Rectal smooth muscle tissue (tissue), 1 donor: ENCODE measurements around the gene CDH15.

Experiments used
- H3K27ac ChIP-seq: one replicate; pipeline ENCODE4 v1.7.0; 2013; ENCODE audit warnings: low read depth, low read length, inconsistent platforms
- H3K27me3 ChIP-seq: one replicate; pipeline ENCODE4 v1.7.0; 2013; ENCODE audit warnings: low read length; ENCODE audit not compliant: control insufficient read depth, insufficient read depth
- H3K36me3 ChIP-seq: one replicate; pipeline ENCODE4 v1.7.0; 2013; ENCODE audit warnings: low read length; ENCODE audit not compliant: control insufficient read depth, insufficient read depth
- H3K4me1 ChIP-seq: one replicate; pipeline ENCODE4 v1.7.0; 2013; ENCODE audit warnings: low read length; ENCODE audit not compliant: control insufficient read depth, insufficient read depth
- H3K4me3 ChIP-seq: one replicate; pipeline ENCODE4 v1.7.0; 2013; ENCODE audit warnings: low read length
- H3K9ac ChIP-seq: one replicate; pipeline ENCODE4 v1.7.0; 2013; ENCODE audit warnings: low read length

CDH15 gene

GRCh38 chr16:89135166-89135565, 36.4 kb upstream of the CDH15 start:
- H3K27ac ChIP-seq = no peak overlapping the region
- H3K9ac ChIP-seq = no peak overlapping the region
- H3K36me3 ChIP-seq = peaks cover 18% of the 10 kb centered on the region
- H3K4me3 ChIP-seq = no peak overlapping the region
- no peaks in the 10 kb centered on the region for H3K4me1 ChIP-seq
- H3K27me3 ChIP-seq = no peaks in the 10 kb centered on the region

GRCh38 chr16:89135971-89136765, 35.4 kb upstream of the CDH15 start:
- no peaks in the 10 kb centered on the region for H3K4me1 ChIP-seq
- H3K36me3 ChIP-seq = peaks cover 23% of the 10 kb centered on the region
- H3K27me3 ChIP-seq = no peaks in the 10 kb centered on the region

GRCh38 chr16:89136931-89137330, 34.6 kb upstream of the CDH15 start:
- H3K9ac ChIP-seq = no peak overlapping the region
- no peak overlapping the region for H3K4me3 ChIP-seq
- peaks cover 26% of the 10 kb centered on the region for H3K36me3 ChIP-seq
- no peak overlapping the region for H3K27ac ChIP-seq
- H3K4me1 ChIP-seq = no peaks in the 10 kb centered on the region
- H3K27me3 ChIP-seq = no peaks in the 10 kb centered on the region

More at GRCh38 chr16:89135971-89136765, 35.4 kb upstream of the CDH15 start:
- Histone ChIP-seq H3K4me3 (no peak overlapping the region), H3K27ac (no peak overlapping the region), H3K9ac (no peak overlapping the region)

- no peaks in the 10 kb centered on the region for H3K4me1 ChIP-seq
- no peak overlapping the region for H3K27ac ChIP-seq
- H3K36me3 ChIP-seq = peaks cover 26% of the 10 kb centered on the region
- no peak overlapping the region for H3K9ac ChIP-seq
- H3K4me3 ChIP-seq = no peak overlapping the region
- no peaks in the 10 kb centered on the region for H3K27me3 ChIP-seq
Observed at GRCh38 chr16:89137666-89138512, 33.7 kb upstream of the CDH15 start.

- Histone ChIP-seq H3K36me3 (peaks cover 21% of the 10 kb centered on the region), H3K9ac (no peak overlapping the region), H3K27me3 (no peaks in the 10 kb centered on the region), H3K27ac (no peak overlapping the region), H3K4me1 (no peaks in the 10 kb centered on the region), H3K4me3 (no peak overlapping the region)
Observed at GRCh38 chr16:89138513-89138795, 33.1 kb upstream of the CDH15 start.

DNA sequence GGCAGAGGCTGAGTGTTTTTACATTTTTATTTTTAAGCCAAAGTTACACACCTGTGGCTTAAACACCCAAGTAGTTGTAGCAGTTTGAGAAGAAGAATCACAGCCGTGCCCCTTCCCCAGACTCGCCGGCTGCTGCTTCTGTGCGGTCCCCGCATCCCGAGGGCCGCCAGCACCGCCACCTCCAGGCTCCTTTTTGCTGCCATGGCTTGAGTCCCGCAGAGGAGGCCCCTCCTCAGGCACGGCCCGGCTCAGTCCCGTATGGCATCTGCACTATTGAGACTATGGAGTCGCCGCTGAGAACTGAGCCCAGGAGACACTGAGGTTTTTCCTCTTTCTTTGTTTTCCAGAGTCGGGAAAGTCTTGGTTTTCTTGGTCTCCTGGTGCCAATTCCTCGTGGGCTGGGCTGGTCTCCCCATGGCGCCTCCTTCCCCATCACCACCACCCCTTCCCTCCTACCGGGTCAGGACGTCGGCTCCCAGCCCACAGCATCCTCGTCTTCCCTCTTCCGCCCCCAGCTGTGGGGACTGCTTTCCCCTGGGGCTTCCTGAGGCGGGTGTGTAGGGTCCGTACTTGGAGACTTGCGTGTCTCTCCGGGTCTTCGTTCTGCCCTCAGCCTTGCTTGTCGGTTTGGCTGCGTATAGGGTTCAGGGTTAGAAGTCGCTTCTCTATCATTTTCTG, 32.6 kb upstream of the CDH15 start:
- no peak overlapping the region for H3K9ac ChIP-seq
- no peak overlapping the region for H3K27ac ChIP-seq
- H3K27me3 ChIP-seq = no peaks in the 10 kb centered on the region
- peaks cover 16% of the 10 kb centered on the region for H3K36me3 ChIP-seq
- no peak overlapping the region for H3K4me3 ChIP-seq
- no peaks in the 10 kb centered on the region for H3K4me1 ChIP-seq

- Histone ChIP-seq H3K4me3 (no peak overlapping the region), H3K36me3 (peaks cover 16% of the 10 kb centered on the region), H3K27ac (no peak overlapping the region), H3K27me3 (no peaks in the 10 kb centered on the region), H3K9ac (no peak overlapping the region), H3K4me1 (no peaks in the 10 kb centered on the region)
Observed at GRCh38 chr16:89139907-89140361, 31.6 kb upstream of the CDH15 start.

- Histone ChIP-seq H3K4me1 (no peaks in the 10 kb centered on the region), H3K27ac (no peak overlapping the region), H3K36me3 (peaks cover 18% of the 10 kb centered on the region), H3K4me3 (no peak overlapping the region), H3K27me3 (no peaks in the 10 kb centered on the region), H3K9ac (no peak overlapping the region)
Observed at GRCh38 chr16:89140401-89140800, 31.1 kb upstream of the CDH15 start.

DNA sequence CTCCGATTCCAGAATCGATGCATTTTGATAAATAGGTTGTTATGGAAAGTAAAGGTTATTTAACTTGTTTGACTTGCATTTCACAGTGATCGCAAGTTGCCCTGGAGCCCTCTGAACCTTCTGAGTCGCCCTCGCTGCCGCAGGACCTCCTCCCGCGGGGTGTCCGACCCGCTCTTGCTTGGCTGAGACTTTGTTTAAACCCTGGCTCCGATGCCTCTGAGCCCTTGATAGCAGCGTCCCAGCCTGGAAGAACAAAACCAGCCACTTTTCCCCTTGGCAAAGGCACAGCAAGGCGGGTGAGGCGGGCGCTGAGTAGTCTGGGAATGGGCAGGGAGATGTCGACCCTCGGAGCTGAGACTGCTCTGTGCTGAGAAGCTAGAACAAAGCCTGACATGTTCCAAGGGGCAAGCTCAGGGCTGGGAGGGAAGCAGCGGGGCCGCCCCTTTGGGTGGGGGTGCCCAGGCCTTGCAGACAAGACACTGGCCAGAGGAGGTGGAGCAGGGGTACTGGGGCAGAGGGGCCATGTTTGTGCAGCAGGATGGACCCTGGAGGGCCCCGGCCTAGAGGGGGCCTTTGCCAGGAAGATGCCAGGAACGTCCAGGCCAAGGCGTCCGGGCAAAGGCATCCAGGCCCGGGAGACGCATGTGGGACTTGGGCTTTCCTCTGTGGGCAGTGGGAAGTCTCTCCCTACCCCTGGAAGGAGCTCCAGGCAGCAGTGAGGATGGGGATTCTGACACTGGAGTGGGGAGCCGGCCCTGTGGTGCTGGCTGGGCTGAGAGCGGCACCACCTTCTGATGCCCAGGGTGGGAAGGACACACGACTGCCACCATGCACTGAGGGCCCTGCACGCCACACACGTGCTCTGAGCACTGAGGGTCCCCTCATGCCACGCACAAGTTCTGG, 30.3 kb upstream of the CDH15 start:
- Histone ChIP-seq H3K36me3 (peaks cover 26% of the 10 kb centered on the region), H3K4me1 (no peaks in the 10 kb centered on the region), H3K27ac (no peak overlapping the region), H3K9ac (no peak overlapping the region), H3K4me3 (no peak overlapping the region), H3K27me3 (no peaks in the 10 kb centered on the region)

DNA sequence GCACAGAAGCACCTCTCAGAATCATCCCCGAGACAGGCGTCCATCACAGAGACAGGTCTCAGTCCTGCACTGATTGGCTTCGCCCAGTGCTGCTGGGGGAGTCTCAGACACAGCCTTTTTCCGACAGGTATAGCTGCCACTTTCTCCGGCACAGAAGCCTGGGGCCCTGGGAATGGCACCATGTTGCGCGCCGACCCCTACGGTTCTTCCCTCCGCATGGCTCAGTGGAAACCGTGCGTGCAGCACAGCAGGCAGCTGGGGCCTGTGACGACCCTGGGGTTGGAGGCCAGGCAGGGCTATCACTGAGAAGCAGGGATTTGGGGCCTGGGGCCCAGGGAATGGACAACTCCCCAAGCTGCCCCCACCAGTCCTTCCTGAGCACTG, 29.7 kb upstream of the CDH15 start:
- H3K36me3 ChIP-seq = peaks cover 26% of the 10 kb centered on the region
- no peak overlapping the region for H3K27ac ChIP-seq
- H3K4me3 ChIP-seq = no peak overlapping the region
- H3K27me3 ChIP-seq = no peaks in the 10 kb centered on the region
- no peaks in the 10 kb centered on the region for H3K4me1 ChIP-seq
- H3K9ac ChIP-seq = no peak overlapping the region

GRCh38 chr16:89142474-89143195, 28.9 kb upstream of the CDH15 start:
- no peak overlapping the region for H3K27ac ChIP-seq
- H3K4me1 ChIP-seq = no peaks in the 10 kb centered on the region
- H3K27me3 ChIP-seq = no peaks in the 10 kb centered on the region
- H3K9ac ChIP-seq = no peak overlapping the region
- no peak overlapping the region for H3K4me3 ChIP-seq
- peaks cover 22% of the 10 kb centered on the region for H3K36me3 ChIP-seq
